Vagina (tissue), 2 donors: ENCODE data around the gene MBNL2.

ENCODE experiments used
- POLR2AphosphoS5 ChIP-seq, 2 donors: sonication (generic); formaldehyde crosslinking; IDR thresholded peaks; one replicate each; pipeline ENCODE4 v1.9.0; 2017; ENCODE audit warnings: antibody characterized with exemption in 2 of 2, mild to moderate bottlenecking in 2 of 2, low read depth in 1 of 2; ENCODE audit not compliant: insufficient read depth in 1 of 2
- TF ChIP-seq, protein P1 (sequence below), 3 experiments: fragments of 450-650 bp in 2 of 3; fragments of 200-600 bp in 1 of 3; sonication (generic) in 1 of 3; IDR thresholded peaks; one replicate each; pipeline ENCODE4 v1.5.1; 2017 to 2019; ENCODE audit warnings: antibody characterized with exemption in 3 of 3, mild to moderate bottlenecking in 2 of 3, moderate library complexity in 2 of 3

DNA sequence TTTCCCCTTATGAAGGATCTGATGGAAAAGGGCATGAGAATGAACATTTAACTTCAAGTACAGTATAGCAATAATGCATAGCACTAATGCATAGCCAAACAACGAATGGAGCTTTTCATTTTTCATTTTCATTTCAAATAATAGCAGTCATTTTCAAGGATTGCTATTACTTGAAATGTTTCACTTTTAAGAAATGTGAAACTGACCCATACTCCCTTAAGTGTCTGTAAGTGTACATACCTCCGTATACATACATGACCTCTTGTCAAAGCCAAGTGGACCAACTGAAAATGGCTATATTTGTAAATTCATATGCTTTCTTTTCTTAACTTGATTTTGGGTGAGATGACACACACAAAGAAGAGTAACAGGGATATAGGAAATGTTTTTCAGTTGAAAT lies 215.6 kb downstream of the MBNL2 start:
- TF ChIP-seq, protein P1, sequence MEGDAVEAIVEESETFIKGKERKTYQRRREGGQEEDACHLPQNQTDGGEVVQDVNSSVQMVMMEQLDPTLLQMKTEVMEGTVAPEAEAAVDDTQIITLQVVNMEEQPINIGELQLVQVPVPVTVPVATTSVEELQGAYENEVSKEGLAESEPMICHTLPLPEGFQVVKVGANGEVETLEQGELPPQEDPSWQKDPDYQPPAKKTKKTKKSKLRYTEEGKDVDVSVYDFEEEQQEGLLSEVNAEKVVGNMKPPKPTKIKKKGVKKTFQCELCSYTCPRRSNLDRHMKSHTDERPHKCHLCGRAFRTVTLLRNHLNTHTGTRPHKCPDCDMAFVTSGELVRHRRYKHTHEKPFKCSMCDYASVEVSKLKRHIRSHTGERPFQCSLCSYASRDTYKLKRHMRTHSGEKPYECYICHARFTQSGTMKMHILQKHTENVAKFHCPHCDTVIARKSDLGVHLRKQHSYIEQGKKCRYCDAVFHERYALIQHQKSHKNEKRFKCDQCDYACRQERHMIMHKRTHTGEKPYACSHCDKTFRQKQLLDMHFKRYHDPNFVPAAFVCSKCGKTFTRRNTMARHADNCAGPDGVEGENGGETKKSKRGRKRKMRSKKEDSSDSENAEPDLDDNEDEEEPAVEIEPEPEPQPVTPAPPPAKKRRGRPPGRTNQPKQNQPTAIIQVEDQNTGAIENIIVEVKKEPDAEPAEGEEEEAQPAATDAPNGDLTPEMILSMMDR (IDR thresholded peaks at IDR 0.05) = no peak
- TF ChIP-seq POLR2AphosphoS5 (IDR thresholded peaks at IDR 0.05; ENCODE audit: insufficient read depth in 1 of 2, low read depth in 1 of 2) = no peak
